ENCODE measurements around the gene ANKRD7.

- no peak for TF ChIP-seq CTCF (conservative IDR thresholded peaks at IDR 0.05; ENCODE audit: low read length)
- no peak for TF ChIP-seq EZH2phosphoT487 (IDR thresholded peaks at IDR 0.05; ENCODE audit: borderline replicate concordance)
These were observed 1.9 kb upstream of the ANKRD7 start for GRCh38 chr7:118222591-118222990.

Data from Loucy (cell line).